HG02885 (cell line): ENCODE measurements around the gene RASL11A.
A peak's percentile ranks its signal among the peaks of the same experiment; 100 is the strongest.

ENCODE experiments used
- ATAC-seq: cut with Tn5 transposase; IDR thresholded peaks from one replicate; pipeline ENCODE4 v1.9.1; 2021; ENCODE audit warnings: mild to moderate bottlenecking; ENCODE audit not compliant: unreplicated experiment, poor library complexity

Gene RASL11A

GRCh38 chr13:27270594-27271520 is at the start of gene RASL11A:
Gene RASL11A (plus strand): TSS chr13:27270830. CDS start chr13:27270945, 115 bp downstream.
- peak; percentile 87 for ATAC-seq

- peak; percentile 78 for ATAC-seq
Measured at GRCh38 chr13:27222100-27222499, 48.5 kb upstream of the RASL11A start.

- ATAC-seq = no peak
Measured at GRCh38 chr13:27226991-27227390, 43.6 kb upstream of the RASL11A start.

- ATAC-seq = no peak
Measured at GRCh38 chr13:27228131-27228530, 42.5 kb upstream of the RASL11A start.

- ATAC-seq = no peak
Measured at GRCh38 chr13:27229642-27230041, 41.0 kb upstream of the RASL11A start.

- no peak for ATAC-seq
Measured at GRCh38 chr13:27233964-27234363, 36.7 kb upstream of the RASL11A start.

- no peak for ATAC-seq
Measured at GRCh38 chr13:27236478-27236877, 34.2 kb upstream of the RASL11A start.

- no peak for ATAC-seq
Measured at GRCh38 chr13:27242702-27243101, 27.9 kb upstream of the RASL11A start.

GRCh38 chr13:27245610-27246009 is 25.0 kb upstream of the RASL11A start:
- ATAC-seq = no peak

GRCh38 chr13:27250833-27251165 is 19.8 kb upstream of the RASL11A start:
- no peak for ATAC-seq

GRCh38 chr13:27251166-27252091 is 19.2 kb upstream of the RASL11A start, which contains the start of gene RPL21:
Gene RPL21 (plus strand): TSS chr13:27251558. CDS start chr13:27253777, 2,219 bp downstream.
- peak; percentile 94 for ATAC-seq

- no peak for ATAC-seq
Measured at GRCh38 chr13:27252467-27252866, 18.2 kb upstream of the RASL11A start.

GRCh38 chr13:27257233-27257568 is 13.4 kb upstream of the RASL11A start:
- no peak for ATAC-seq

- no peak for ATAC-seq
Measured at GRCh38 chr13:27257648-27258253, 12.9 kb upstream of the RASL11A start.

- no peak for ATAC-seq
Measured at GRCh38 chr13:27258637-27259386, 11.8 kb upstream of the RASL11A start.

- peak; percentile 70 for ATAC-seq
Measured at GRCh38 chr13:27259831-27260230, 10.8 kb upstream of the RASL11A start.

GRCh38 chr13:27261396-27261795 is 9.2 kb upstream of the RASL11A start:
- ATAC-seq = no peak

- no peak for ATAC-seq
Measured at GRCh38 chr13:27263438-27263837, 7.2 kb upstream of the RASL11A start.

- no peak for ATAC-seq
Measured at GRCh38 chr13:27264181-27264580, 6.4 kb upstream of the RASL11A start.

- no peak for ATAC-seq
Measured at GRCh38 chr13:27264648-27265047, 6.0 kb upstream of the RASL11A start.
